Esophagus squamous epithelium (tissue), 5 donors: ENCODE results near the gene NLRC5. TPM values are rescaled to one million over a fixed set of nuclear protein-coding genes. Genes with fewer than 3 reads are reported as not detected.

Source experiments
- DNase-seq: peaks from one replicate; lab custom pipeline; 2025; lab: John Stamatoyannopoulos, UW
- H3K27ac ChIP-seq, 4 donors: fragments of 200-600 bp; sonication (generic); one replicate each; pipeline ENCODE4 v1.5.1; 2016 to 2019; ENCODE audit warnings: mild to moderate bottlenecking in 1 of 4
- H3K27me3 ChIP-seq, 4 donors: fragments of 200-600 bp; sonication (generic); 1 replicate in 3 of 4; 2 replicates in 1 of 4; pipeline versions ENCODE4 v1.5.1 to v1.6.0; 2017 to 2021; ENCODE audit warnings: antibody characterized with exemption in 1 of 4
- H3K36me3 ChIP-seq, 3 donors: fragments of 200-600 bp; sonication (generic); one replicate each; pipeline ENCODE4 v1.5.1; 2016 to 2019
- H3K4me1 ChIP-seq, 3 donors: fragments of 200-600 bp; sonication (generic); one replicate each; pipeline ENCODE4 v1.5.1; 2017 to 2019
- H3K4me3 ChIP-seq, 4 donors: fragments of 200-600 bp; sonication (generic); 1 replicate in 3 of 4; 2 replicates in 1 of 4; pipeline ENCODE4 v1.5.1; 2016 to 2019; ENCODE audit warnings: mild to moderate bottlenecking in 2 of 4, moderate library complexity in 1 of 4
- H3K9me3 ChIP-seq, 3 donors: fragments of 200-600 bp; sonication (generic); one replicate each; pipeline ENCODE4 v1.5.1; 2016 to 2019
- CTCF ChIP-seq, 6 experiments: fragments of 450-650 bp in 4 of 6; fragments of 200-600 bp in 2 of 6; sonication (generic) in 2 of 6; IDR thresholded peaks; one replicate each; pipeline ENCODE4 v1.5.1; 2016 to 2019; ENCODE audit warnings: antibody characterized with exemption in 6 of 6, mild to moderate bottlenecking in 4 of 6, moderate library complexity in 4 of 6
- POLR2A ChIP-seq, 4 donors: fragments of 450-650 bp; IDR thresholded peaks; one replicate each; pipeline ENCODE4 v1.6.1; 2017; ENCODE audit warnings: antibody characterized with exemption in 4 of 4, mild to moderate bottlenecking in 4 of 4, moderate library complexity in 3 of 4
- WGBS, 2 donors: methylation state at CpG; one replicate each; pipeline ENCODE4 v1.1.5; 2018; 5-methylcytosine and 5-hydroxymethylcytosine counted together
- intact Hi-C: fragments of 100-400 bp; cut with DNase I; formaldehyde crosslinking; loops from one replicate; pipeline ENCODE4 v1.15.0; 2022
- total RNA-seq, 4 donors: library from RNA; depleted of rRNA; stranded (reverse); fragments of >200 nt; gene quantifications; one replicate each; pipeline ENCODE4 v1.1.0, GENCODE V29; 2016
- donor health status: DM: yes; HTN: yes; CAD: no.

The NLRC5 gene
- total RNA-seq, 4 donors from 2014 or later = 7.7 to 25.2 (median 14.1) TPM

DNA sequence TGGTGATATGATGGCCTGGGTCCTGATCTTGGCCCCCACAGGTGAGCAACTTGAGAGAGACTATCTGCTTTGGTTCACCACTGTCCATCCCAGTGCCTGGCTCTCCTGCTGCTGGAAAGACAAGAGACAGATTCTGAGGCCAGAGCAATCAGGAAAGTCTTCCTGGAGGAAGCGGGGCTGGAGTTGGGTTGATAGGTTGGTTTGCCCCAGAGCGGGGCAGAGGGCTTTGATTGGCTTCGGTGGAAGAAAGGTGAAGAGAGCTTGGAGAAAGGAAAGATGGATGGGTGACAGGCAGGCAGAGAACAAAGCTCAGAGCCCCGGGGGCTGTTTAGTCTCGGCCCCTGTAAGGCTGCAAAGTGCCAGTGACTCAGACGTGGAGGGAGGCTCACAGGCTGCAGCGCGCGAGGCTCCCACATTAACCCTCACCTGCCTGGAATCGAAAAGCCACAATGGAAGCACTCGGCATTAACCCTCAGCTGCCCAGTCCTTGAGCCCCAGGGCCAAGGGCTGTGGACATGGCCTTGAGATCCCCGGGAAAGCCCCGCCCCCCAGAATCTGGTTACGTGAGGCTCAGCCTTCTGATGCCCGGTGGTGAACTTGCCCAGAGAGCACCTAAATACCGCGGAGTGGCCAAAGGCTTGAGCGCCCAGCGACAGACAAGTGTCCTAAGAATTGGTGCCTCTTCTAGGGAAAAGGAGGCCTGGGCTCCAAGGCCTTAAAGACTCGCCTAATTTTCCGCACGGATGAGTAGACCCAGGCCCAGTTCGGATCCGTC is 102.0 kb downstream of the NLRC5 start:
- DNase-seq = no peak
- WGBS, 2 donors = 16 to 17% methylated on average over 9 to 14 of the region's 24 CpGs
- intact Hi-C loops = loop anchor here (5.0 to 10.0 kb wide), 2 partner anchors 76 to 193 kb away; partner anchors contain the start of gene PLLP
- Histone ChIP-seq H3K27ac (peak overlapping the region; percentile 77 to 91 (median 88)), H3K36me3 (no peaks in the 10 kb centered on the region), H3K4me1 (peaks cover 17 to 42% (median 20%) of the 10 kb centered on the region in 3 donors), H3K4me3 (peak overlapping the region; percentile 84 to 95 (median 89)), H3K9me3 (no peaks in the 10 kb centered on the region), H3K27me3 (peaks cover 0 to 3% (median 0%) of the 10 kb centered on the region in 4 donors)
- TF ChIP-seq POLR2A (IDR thresholded peaks at IDR 0.05) = no peak
- TF ChIP-seq CTCF (IDR thresholded peaks at IDR 0.05) = no peak

DNA sequence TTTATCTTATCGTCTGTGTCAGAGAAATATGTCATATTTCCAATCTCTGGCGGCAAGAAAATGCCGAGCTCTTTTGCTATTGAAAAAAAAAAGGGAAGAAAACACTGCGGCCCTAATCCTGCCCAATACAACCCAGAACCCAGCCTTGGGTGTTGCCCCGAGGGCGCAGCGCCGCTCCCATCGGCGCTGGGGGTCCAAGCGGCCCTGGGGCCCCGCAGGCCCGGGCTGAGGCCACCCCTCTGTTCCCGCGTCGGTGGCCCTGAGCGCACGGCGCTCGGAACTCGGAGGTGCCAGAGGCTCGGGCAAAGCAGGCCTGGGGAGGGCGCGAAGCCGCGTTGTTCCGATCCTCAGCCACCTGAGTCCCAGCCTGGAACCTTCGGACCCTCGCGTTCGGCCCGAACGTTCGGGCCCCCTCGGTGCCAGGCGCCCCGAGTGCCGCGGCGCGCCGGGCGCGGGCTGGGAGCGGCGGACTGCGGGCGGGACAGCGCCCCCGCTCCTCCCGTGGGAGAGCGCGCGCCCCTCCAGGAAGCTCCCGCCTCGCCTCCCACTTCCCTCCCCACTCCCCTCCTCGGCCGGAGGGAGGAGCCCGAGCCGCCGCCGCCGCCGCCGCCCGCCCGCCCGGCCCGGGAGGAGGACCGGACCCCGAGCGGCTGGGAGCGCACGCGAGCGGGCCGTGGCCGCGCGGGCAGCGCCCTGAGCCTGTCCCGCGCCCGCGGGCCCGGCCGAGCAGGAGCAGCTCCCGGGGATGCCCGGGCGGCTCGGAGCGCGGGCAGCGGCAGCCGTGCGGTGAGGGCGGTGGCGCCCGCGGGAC is 102.8 kb downstream of the NLRC5 start, which contains the start of gene CPNE2:
TSS of gene CPNE2 (plus strand) at position 609 of the 811 bp plus-strand sequence. CDS start 18,160 bp downstream, outside the sequence.
- peak in 1 of 6 experiments; percentile 14 for TF ChIP-seq CTCF (IDR thresholded peaks at IDR 0.05)
- peak in 2 of 4 donors; percentile 41 to 55 for TF ChIP-seq POLR2A (IDR thresholded peaks at IDR 0.05)
- peaks cover 17 to 42% (median 20%) of the 10 kb centered on the region in 3 donors for H3K4me1 ChIP-seq
- H3K9me3 ChIP-seq = no peaks in the 10 kb centered on the region
- peaks cover 0 to 2% (median 0%) of the 10 kb centered on the region in 3 donors for H3K36me3 ChIP-seq
- no peak for DNase-seq
- intact Hi-C loops = loop anchor here (5.0 to 10.0 kb wide), 2 partner anchors 75 to 193 kb away; partner anchors contain the start of gene PLLP
- peaks cover 0 to 3% (median 0%) of the 10 kb centered on the region in 4 donors for H3K27me3 ChIP-seq
- H3K27ac ChIP-seq = peak within 1 kb of the TSS; percentile 81 to 91 (median 88)
- 0 to 17% methylated on average over 1 to 3 of the region's 100 CpGs for WGBS, 2 donors
- H3K4me3 ChIP-seq = peak within 1 kb of the TSS; percentile 84 to 95 (median 89)

DNA sequence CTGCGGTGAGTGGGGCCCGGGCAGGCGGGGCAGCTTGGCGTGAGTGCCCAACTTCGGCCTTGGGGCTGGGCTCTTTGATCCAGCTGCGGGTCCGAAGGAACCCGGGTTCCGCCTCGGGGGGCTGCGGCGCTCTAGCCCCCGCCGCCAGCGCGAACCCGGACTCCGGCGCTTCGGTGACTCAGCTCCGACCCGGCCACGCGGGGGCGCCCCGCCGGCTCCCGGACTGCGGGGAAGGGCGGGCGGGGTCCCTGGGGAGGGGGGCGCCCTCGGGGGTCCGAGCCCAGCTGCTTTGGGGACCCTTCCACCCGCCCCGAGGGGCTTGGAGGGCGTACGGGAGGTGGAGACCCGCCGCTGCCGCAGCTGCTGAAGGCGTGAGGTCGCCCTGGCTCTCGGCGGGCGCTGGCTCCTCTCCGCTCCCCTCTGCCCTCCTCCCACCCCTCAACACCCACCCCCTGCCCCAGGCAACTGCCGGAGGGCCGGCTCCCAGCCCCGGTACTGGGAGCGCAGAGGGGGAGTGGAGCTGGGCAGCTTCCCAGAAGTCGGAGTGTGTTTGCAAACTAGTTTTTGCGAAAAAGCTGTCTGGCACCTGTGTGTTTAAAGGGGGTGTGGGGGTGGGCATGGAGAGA is 103.5 kb downstream of the NLRC5 start:
- no peak for DNase-seq
- peak; percentile 37 to 69 (median 48) for TF ChIP-seq CTCF (IDR thresholded peaks at IDR 0.05)
- TF ChIP-seq POLR2A (IDR thresholded peaks at IDR 0.05) = no peak
- peak overlapping the region; percentile 84 to 95 (median 89) for H3K4me3 ChIP-seq
- H3K27ac ChIP-seq = peak overlapping the region; percentile 81 to 91 (median 88)
- intact Hi-C loops = loop anchor here (5.0 to 10.0 kb wide), 2 partner anchors 74 to 192 kb away; partner anchors contain the start of gene PLLP
- peaks cover 0 to 3% (median 0%) of the 10 kb centered on the region in 4 donors for H3K27me3 ChIP-seq
- H3K36me3 ChIP-seq = peaks cover 0 to 7% (median 0%) of the 10 kb centered on the region in 3 donors
- no peaks in the 10 kb centered on the region for H3K9me3 ChIP-seq
- peaks cover 17 to 42% (median 20%) of the 10 kb centered on the region in 3 donors for H3K4me1 ChIP-seq
- no CpG with 5 or more reads among the region's 53 CpGs for WGBS, 2 donors

- H3K27me3 ChIP-seq = peaks cover 0 to 3% (median 0%) of the 10 kb centered on the region in 4 donors
- intact Hi-C loops = loop anchor here (5.0 to 10.0 kb wide), 2 partner anchors 73 to 191 kb away; partner anchors contain the start of gene PLLP
- peak overlapping the region in 1 of 4 donors; percentile 90 for H3K27ac ChIP-seq
- WGBS, 2 donors = 61 to 62% methylated on average over 5 to 7 of the region's 18 CpGs
- no peak for DNase-seq
- TF ChIP-seq POLR2A (IDR thresholded peaks at IDR 0.05) (no peak), CTCF (IDR thresholded peaks at IDR 0.05) (no peak)
- H3K36me3 ChIP-seq = peaks cover 0 to 7% (median 0%) of the 10 kb centered on the region in 3 donors
- H3K4me3 ChIP-seq = peak overlapping the region; percentile 84 to 95 (median 89)
- peaks cover 17 to 42% (median 20%) of the 10 kb centered on the region in 3 donors for H3K4me1 ChIP-seq
- H3K9me3 ChIP-seq = no peaks in the 10 kb centered on the region
Observed at GRCh38 chr16:57093666-57094564, 104.6 kb downstream of the NLRC5 start.
